Ishikawa (cell line): ENCODE results near the gene DENND4B.
A peak's percentile ranks its signal among the peaks of the same experiment; 100 is the strongest.

ENCODE experiments used
- CEBPB ChIP-seq: IDR thresholded peaks from 2 replicates; pipeline ENCODE4 v1.6.1; 2012
- CREB1 ChIP-seq: IDR thresholded peaks from 2 replicates; pipeline ENCODE4 v1.6.1; 2012; ENCODE audit warnings: low read depth
- EGR1 ChIP-seq: IDR thresholded peaks from 2 replicates; pipeline ENCODE4 v1.6.1; 2012
- EP300 ChIP-seq: IDR thresholded peaks from 2 replicates; pipeline ENCODE4 v1.6.1; 2012; ENCODE audit warnings: borderline replicate concordance
- FOXM1 ChIP-seq: IDR thresholded peaks from 2 replicates; pipeline ENCODE4 v1.6.1; 2012; ENCODE audit warnings: low read depth, borderline replicate concordance
- NFIC ChIP-seq: IDR thresholded peaks from 2 replicates; pipeline ENCODE4 v1.6.1; 2012
- RAD21 ChIP-seq: IDR thresholded peaks from 2 replicates; pipeline ENCODE4 v1.6.1; 2012; ENCODE audit warnings: low read depth
- TAF1 ChIP-seq: IDR thresholded peaks from 2 replicates; pipeline ENCODE4 v1.6.1; 2012; ENCODE audit warnings: low read depth, mild to moderate bottlenecking
- TCF12 ChIP-seq: IDR thresholded peaks from 2 replicates; pipeline ENCODE4 v1.6.1; 2012; ENCODE audit warnings: low read depth
- TEAD4 ChIP-seq: IDR thresholded peaks from 2 replicates; pipeline ENCODE4 v1.6.1; 2012
- USF1 ChIP-seq: IDR thresholded peaks from 2 replicates; pipeline ENCODE4 v1.6.1; 2012
- YY1 ChIP-seq: IDR thresholded peaks from 2 replicates; pipeline ENCODE4 v1.6.1; 2012; ENCODE audit warnings: low read depth
- ZBTB7A ChIP-seq: IDR thresholded peaks from 2 replicates; pipeline ENCODE4 v1.6.1; 2012; ENCODE audit warnings: low read depth
- TF ChIP-seq, protein P1 (sequence below): IDR thresholded peaks from 2 replicates; pipeline ENCODE4 v1.6.1; 2012
- TF ChIP-seq, protein P2 (sequence below): IDR thresholded peaks from 2 replicates; pipeline ENCODE4 v1.6.1; 2012; ENCODE audit warnings: low read depth, mild to moderate bottlenecking

Gene DENND4B

DNA sequence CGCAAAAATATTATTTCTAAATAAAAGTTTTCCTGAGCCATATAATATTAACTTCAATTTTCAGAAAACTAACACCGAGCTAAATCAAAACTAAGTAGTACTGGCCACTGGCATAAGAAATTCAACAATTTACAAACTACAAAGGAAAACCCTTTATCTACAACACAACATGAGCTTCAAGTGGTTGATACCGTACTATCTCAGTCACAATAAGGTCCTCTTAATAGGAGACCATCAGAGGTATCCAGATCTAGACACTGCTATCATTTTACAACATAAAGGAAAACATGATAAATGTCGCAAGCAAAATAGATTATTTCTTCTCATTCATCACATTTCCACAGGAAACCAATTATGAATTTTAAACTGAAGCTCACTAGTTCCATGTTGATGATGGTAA is 63.3 kb downstream of the DENND4B start:
- no peak for TF ChIP-seq CEBPB
- TF ChIP-seq USF1: no peak
- no peak for TF ChIP-seq NFIC
- no peak for TF ChIP-seq EP300
- TF ChIP-seq, protein P1, sequence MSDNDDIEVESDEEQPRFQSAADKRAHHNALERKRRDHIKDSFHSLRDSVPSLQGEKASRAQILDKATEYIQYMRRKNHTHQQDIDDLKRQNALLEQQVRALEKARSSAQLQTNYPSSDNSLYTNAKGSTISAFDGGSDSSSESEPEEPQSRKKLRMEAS: no peak
- no peak for TF ChIP-seq TCF12
- TF ChIP-seq EGR1: no peak
- TF ChIP-seq TAF1: no peak
- TF ChIP-seq TEAD4: no peak
- no peak for TF ChIP-seq RAD21
- TF ChIP-seq, protein P2, sequence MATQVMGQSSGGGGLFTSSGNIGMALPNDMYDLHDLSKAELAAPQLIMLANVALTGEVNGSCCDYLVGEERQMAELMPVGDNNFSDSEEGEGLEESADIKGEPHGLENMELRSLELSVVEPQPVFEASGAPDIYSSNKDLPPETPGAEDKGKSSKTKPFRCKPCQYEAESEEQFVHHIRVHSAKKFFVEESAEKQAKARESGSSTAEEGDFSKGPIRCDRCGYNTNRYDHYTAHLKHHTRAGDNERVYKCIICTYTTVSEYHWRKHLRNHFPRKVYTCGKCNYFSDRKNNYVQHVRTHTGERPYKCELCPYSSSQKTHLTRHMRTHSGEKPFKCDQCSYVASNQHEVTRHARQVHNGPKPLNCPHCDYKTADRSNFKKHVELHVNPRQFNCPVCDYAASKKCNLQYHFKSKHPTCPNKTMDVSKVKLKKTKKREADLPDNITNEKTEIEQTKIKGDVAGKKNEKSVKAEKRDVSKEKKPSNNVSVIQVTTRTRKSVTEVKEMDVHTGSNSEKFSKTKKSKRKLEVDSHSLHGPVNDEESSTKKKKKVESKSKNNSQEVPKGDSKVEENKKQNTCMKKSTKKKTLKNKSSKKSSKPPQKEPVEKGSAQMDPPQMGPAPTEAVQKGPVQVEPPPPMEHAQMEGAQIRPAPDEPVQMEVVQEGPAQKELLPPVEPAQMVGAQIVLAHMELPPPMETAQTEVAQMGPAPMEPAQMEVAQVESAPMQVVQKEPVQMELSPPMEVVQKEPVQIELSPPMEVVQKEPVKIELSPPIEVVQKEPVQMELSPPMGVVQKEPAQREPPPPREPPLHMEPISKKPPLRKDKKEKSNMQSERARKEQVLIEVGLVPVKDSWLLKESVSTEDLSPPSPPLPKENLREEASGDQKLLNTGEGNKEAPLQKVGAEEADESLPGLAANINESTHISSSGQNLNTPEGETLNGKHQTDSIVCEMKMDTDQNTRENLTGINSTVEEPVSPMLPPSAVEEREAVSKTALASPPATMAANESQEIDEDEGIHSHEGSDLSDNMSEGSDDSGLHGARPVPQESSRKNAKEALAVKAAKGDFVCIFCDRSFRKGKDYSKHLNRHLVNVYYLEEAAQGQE: no peak
- no peak for TF ChIP-seq CREB1
- no peak for TF ChIP-seq ZBTB7A

GRCh38 chr1:153882296-153882912 is 64.1 kb downstream of the DENND4B start:
- TF ChIP-seq ZBTB7A (no peak), CEBPB (no peak), EP300 (no peak)
- TF ChIP-seq, protein P2: no peak

DNA sequence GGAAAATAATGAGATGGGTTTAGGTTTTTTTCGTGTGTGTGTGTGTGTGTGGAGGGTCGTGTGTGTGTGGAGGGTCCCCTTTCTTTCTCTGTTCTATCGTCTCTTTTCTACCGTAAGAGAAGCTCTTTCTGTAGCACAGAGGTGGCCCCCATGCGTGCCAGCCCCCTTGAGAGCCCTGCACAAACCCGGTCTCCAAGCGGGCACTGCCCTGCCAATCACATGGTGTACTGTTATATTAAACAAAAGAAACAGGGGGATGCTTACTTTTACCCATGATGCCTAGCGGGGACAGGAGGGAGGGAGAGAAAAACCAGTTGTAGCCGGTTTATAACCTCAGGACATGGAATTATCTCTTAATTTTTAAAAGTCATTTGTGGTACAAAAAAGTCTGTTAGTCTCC is 64.8 kb downstream of the DENND4B start:
- no peak for TF ChIP-seq CREB1
- TF ChIP-seq TAF1: no peak
- no peak for TF ChIP-seq EGR1
- TF ChIP-seq YY1: no peak
- TF ChIP-seq USF1: no peak
- TF ChIP-seq FOXM1: no peak
- no peak for TF ChIP-seq TCF12
- TF ChIP-seq TEAD4: no peak
- TF ChIP-seq CEBPB: no peak
- no peak for TF ChIP-seq EP300
- TF ChIP-seq ZBTB7A: no peak
- TF ChIP-seq, protein P1: no peak
- TF ChIP-seq RAD21: no peak
- TF ChIP-seq, protein P2: no peak
- no peak for TF ChIP-seq NFIC

DNA sequence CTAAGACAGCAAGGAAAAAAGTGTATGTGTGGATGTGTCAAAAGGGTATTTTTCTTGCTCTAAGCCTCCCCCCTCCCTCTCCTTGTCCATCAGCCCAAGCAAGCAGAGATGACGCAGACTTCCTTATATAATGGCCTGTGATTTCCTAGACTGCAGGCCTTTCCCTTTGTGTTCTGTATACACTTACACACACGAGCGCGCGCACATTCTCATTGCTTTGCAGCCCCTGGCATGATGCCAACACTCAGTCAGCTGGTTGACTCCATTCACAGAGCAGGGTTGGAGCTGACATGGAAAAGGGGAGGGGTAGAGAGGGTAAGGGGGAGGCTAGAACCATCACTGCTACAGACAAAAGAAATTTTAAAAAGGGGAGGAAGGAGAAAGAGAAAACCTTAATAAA is 65.6 kb downstream of the DENND4B start:
- no peak for TF ChIP-seq EGR1
- no peak for TF ChIP-seq CEBPB
- TF ChIP-seq, protein P1: peak; percentile 69
- TF ChIP-seq RAD21: no peak
- TF ChIP-seq TEAD4: 0 out of 2 replicates have a peak, but pooled peaks have one; percentile 20
- TF ChIP-seq YY1: 0 out of 2 replicates have a peak, but pooled peaks have one; percentile 43
- TF ChIP-seq TCF12: 0 out of 2 replicates have a peak, but pooled peaks have one; percentile 48
- no peak for TF ChIP-seq FOXM1
- TF ChIP-seq CREB1: no peak
- peak; percentile 98 for TF ChIP-seq NFIC
- 0 out of 2 replicates have a peak, but pooled peaks have one; percentile 13 for TF ChIP-seq EP300
- TF ChIP-seq, protein P2: no peak
- peak; percentile 52; the same call in 1 of the 2 replicates for TF ChIP-seq ZBTB7A
- peak; percentile 62 for TF ChIP-seq USF1
- TF ChIP-seq TAF1: no peak
